CD4-positive, alpha-beta T cell treated with Interferon gamma for 1 hour (primary cell): ENCODE data around the gene MPZL2.

Source experiments
- DNase-seq: peaks from one replicate; pipeline ENCODE4 v3.0.0-alpha.2; 2020

Gene MPZL2

GRCh38 chr11:118283037-118283636, 19.0 kb upstream of the MPZL2 start:
- DNase-seq, result no peak

GRCh38 chr11:118282606-118283005, 18.5 kb upstream of the MPZL2 start:
- no peak for DNase-seq

DNA sequence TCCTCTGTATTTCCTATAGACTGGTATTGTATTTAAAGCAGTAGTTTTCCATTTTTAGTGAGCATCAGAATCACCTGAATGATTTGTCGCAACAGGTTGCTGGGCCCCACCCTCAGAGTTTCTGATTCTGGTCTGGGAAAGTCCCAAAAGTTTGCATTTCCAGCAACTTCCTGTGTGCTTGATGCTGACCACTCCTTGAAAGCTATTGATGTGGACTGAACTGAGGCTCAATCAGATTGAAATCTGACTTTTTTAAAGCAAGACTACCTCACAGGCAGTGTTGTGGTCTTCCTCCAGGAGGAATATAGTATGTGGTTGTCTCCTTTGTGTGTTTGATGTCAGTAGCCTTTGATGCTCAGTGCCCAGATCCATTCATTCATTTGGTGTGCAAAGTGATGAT, 17.2 kb upstream of the MPZL2 start:
- no peak for DNase-seq

GRCh38 chr11:118277312-118277711, 13.2 kb upstream of the MPZL2 start:
- DNase-seq, result no peak

- DNase-seq, result no peak
These were observed 12.3 kb upstream of the MPZL2 start for GRCh38 chr11:118276422-118276821.

- DNase-seq, result no peak
These were observed 11.1 kb upstream of the MPZL2 start for GRCh38 chr11:118275176-118275575.

- DNase-seq, result no peak
These were observed 10.1 kb upstream of the MPZL2 start for GRCh38 chr11:118274186-118274585.

GRCh38 chr11:118272001-118272400, 7.9 kb upstream of the MPZL2 start:
- no peak for DNase-seq

- DNase-seq, result no peak
These were observed 3.4 kb upstream of the MPZL2 start for GRCh38 chr11:118267486-118267885.

DNA sequence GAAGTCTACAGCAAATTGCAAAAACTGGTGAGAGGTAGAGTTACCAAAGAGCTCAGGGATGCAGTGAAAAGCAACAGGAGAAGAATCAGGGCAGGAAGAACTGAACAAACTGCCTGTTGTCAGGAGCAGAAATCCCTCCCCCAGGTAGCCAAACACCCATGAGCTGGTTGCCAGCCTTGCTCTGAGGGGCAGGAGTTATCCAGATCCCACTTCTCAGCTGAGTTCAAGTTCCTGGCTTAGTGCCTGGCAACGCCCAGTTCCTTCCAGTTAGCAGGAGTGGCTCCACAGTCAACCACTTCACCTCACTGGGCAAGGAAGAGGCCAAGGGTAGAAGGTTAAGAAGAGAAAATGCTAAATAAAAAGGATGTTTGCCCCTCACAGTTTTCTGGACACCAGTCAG, 1.9 kb upstream of the MPZL2 start:
- DNase-seq, result no peak

DNA sequence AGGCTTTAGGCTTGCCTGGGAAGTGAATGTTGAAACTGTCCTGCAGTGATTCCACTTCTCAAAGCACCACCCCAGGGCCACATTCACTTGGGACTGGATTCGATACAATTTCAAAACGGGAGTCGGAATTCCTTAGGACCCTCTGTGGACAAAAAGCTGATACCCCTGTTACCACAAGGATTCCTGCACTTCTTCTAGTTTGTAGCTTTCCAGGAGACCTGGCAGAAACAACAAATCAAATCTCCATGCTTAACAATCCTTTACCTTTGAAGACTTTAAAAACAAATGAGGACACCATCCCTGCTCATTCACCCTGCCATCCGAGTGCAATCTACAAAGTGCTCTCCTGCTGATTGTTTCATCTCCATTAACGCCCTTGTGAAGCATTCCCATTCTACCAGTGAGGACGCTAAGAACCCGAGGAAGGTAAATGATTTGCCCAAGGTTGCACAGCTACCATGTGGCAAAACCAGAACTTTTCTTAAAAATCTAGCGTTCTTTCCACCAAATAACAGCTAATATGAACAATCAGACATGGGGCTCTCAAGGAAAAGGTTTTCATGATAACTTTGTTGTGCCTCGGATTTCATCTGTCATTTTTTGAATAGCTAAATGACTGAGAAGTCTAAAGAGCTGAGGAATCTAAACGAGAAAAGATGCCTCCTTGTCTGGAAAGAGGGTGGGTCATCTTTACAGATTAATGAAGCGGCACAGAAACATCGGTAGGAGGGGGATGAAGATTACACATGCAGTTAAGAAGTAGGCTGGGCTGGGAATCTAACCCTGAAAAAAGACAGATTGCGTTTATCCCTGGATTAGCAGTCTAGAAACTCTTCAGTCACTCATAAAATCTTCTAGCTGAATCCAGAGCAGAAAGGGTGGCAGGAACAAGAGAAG, 720 bp upstream of the MPZL2 start:
- DNase-seq, result no peak

- DNase-seq, result no peak
These were observed 985 bp downstream of the MPZL2 start for GRCh38 chr11:118263112-118263511.

DNA sequence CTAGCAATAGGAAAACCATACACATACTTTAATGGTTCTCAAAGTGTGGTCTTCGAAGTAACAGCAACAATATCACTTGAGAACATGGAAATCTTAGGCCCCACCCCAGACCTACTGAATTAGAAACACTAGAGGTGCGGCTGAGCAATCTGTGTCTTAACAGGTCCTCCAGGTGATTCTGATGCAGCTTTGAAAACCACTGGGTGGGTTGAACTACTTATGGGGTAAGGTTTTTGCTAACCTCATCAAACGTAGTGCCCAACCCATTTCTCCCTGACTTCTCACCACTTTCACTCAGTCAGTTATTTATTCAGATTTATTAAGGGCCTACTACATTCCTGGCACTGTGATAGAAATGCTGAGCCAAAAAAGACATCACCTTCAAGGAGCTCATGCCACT, 3.7 kb downstream of the MPZL2 start:
- no peak for DNase-seq

DNA sequence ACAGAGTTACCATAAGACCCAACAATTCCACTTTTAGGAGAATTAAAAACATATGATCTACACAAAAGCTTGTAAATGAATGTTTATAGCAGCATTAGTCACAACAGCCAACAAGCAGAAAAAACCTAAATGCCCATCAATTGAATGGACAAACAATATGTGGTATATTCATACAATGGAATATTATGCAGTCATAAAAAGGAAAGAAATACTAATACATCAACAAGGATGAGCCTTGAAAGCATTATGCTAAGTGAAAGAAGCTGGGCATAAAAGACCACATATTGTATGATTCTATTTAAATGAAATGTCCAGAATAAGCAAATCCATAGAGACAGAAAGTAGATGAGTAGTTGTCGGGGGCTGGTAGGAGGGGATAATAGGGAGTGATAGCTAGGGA, 5.0 kb downstream of the MPZL2 start:
- no peak for DNase-seq

GRCh38 chr11:118258410-118258809, 5.7 kb downstream of the MPZL2 start:
- DNase-seq, result no peak

GRCh38 chr11:118252688-118253087, 11.4 kb downstream of the MPZL2 start:
- DNase-seq, result no peak

DNA sequence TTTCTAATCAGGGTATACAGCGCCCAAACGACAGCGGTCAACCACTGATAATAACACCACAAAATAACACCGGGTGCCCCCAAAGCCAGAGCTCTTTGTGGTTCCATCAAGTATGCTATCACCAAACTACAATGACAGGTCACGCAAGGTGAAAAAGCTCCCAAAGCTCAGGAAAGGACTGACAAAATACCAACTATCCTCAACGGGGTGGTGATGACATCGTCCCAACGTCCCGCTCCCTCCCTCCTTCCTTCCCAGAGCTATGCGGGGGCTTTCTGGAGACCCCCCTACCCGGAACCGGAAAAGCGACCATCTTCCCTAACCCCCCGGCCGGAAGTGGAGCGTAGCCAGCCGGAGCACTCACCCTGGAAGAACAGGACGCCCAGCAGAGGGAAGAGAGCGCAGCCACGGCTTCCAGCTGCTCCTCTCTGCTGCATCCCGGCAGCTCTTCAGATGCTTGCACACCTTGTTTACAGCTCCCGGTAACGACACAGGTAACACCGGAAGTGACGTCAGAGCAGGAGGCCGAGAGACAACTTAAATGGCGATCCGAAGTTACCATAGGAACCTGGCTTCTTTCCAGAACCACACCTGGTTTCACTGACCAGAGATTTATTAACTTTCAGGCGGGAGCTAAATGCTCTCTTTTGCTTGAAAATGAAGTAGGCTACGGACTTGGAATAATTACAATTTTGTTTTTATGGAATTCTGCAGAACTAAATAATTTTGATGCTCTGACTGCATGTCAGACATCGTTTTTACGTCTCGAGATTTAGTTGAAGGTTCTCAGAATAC, 12.0 kb downstream of the MPZL2 start, which contains the start of gene MPZL3:
Gene MPZL3, minus strand, starts transcription at position 508 of the 795 bp plus-strand sequence. Its CDS starts 71 bp downstream, at position 437.
- peak; percentile 91 for DNase-seq

DNA sequence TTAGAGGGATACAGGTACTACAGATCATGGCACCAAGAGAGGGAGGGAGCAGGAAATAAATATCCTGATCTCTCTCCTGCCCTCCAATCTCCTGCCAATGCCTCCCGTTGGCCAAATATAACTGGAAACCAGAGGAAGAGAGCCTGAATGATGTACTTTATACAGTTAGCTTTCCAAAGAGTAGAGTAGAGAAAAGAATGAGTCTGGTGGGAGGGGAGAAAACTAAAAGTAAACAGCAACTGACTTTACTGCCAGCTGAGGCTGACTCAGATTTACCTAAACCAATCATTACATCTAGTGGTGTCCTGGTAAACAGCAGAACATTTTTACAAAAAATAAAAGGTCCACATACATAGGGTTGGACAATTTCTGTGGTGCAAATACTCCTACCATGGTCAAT, 17.1 kb downstream of the MPZL2 start:
- DNase-seq, result no peak

GRCh38 chr11:118245936-118246562, 18.0 kb downstream of the MPZL2 start:
- no peak for DNase-seq

DNA sequence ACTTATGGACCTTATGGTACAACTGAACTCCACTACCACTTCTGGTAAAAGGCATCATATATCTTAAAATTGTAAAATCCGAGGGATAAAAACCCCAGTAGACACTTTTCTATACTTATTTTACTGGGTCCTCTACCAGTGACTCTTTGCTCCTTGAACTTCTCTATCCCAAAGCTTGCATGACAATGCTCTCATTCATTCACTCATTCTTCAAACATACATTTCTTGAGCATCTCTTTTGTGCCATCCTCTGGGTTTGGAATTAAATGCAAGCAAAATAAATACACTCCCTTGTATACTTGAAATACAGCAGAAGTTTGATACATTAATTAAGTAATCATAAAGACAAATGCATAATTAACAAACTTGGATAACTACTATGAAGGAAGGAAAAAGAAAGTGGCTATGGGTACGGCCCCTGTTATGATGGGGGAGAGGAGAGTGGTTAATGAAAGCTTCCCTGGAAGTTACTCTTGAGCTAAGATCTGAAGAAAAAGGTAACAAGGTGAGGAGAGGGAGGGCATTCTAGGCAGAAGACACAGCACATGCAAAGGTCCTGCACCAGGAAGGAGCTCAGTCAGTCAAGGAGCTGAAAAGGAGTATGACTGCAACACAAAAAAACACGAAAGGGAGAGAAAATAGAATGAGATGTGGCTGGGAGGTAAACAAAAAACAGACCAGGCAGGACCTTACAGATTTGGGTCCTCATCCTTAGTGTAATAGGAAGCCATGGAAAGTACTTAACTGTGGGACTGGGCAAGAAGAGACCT, 19.9 kb downstream of the MPZL2 start:
- DNase-seq, result no peak

GRCh38 chr11:118243161-118243560, 20.9 kb downstream of the MPZL2 start:
- no peak for DNase-seq

- no peak for DNase-seq
These were observed 22.4 kb downstream of the MPZL2 start for GRCh38 chr11:118241764-118242098.
